DOHH2 (cell line): Measurements from ENCODE around the gene ADAM11.

Experiments used
- H3F3A ChIP-seq: fragments of 200-600 bp; sonication (generic), shearing (Covaris generic); 2 replicates; pipeline ENCODE4 v1.6.0; 2016; ENCODE audit warnings: antibody characterized with exemption, mild to moderate bottlenecking; ENCODE audit not compliant: control insufficient read depth, insufficient read depth
- H3K27ac ChIP-seq: fragments of 200-600 bp; sonication (generic); 2 replicates; pipeline ENCODE4 v1.5.1; 2014; ENCODE audit warnings: low read depth, mild to moderate bottlenecking, low read length, moderate library complexity
- H3K27me3 ChIP-seq: fragments of 200-600 bp; sonication (generic); 2 replicates; pipeline ENCODE4 v1.6.1; 2014; ENCODE audit warnings: mild to moderate bottlenecking, low read length, mixed read lengths; ENCODE audit not compliant: control insufficient read depth
- H3K36me3 ChIP-seq: fragments of 200-600 bp; sonication (generic); 2 replicates; pipeline ENCODE4 v1.6.1; 2014; ENCODE audit warnings: mild to moderate bottlenecking, low read length, moderate library complexity, mixed read lengths; ENCODE audit not compliant: control insufficient read depth
- H3K4me1 ChIP-seq: fragments of 200-600 bp; sonication (generic); 2 replicates; pipeline ENCODE4 v1.6.1; 2014; ENCODE audit warnings: mild to moderate bottlenecking, low read length, mixed read lengths; ENCODE audit not compliant: control insufficient read depth
- H3K4me2 ChIP-seq: fragments of 200-600 bp; sonication (generic); 2 replicates; pipeline ENCODE4 v1.6.0; 2014; ENCODE audit warnings: mild to moderate bottlenecking, low read length, moderate library complexity
- H3K4me3 ChIP-seq: fragments of 200-600 bp; sonication (generic); 2 replicates; pipeline ENCODE4 v1.5.1; 2014; ENCODE audit warnings: mild to moderate bottlenecking, low read length, mixed read lengths
- H3K79me2 ChIP-seq: fragments of 200-600 bp; sonication (generic); 2 replicates; pipeline ENCODE4 v1.6.1; 2014; ENCODE audit warnings: mild to moderate bottlenecking, low read length, mixed read lengths; ENCODE audit not compliant: control insufficient read depth
- H3K9me2 ChIP-seq: fragments of 200-600 bp; sonication (generic); replicated peaks from 2 replicates; pipeline ENCODE4 v1.6.1; 2014; ENCODE audit warnings: mild to moderate bottlenecking, low read length, mixed read lengths; ENCODE audit not compliant: control insufficient read depth
- H3K9me3 ChIP-seq: fragments of 200-600 bp; sonication (generic); 2 replicates; pipeline ENCODE4 v1.6.1; 2014; ENCODE audit warnings: antibody characterized with exemption, low read length, mixed read lengths; ENCODE audit not compliant: control insufficient read depth, insufficient read depth
- H4K20me1 ChIP-seq: fragments of 200-600 bp; sonication (generic); 2 replicates; pipeline ENCODE4 v1.6.0; 2014; ENCODE audit warnings: low read depth, mild to moderate bottlenecking, antibody characterized with exemption, low read length, moderate library complexity; ENCODE audit not compliant: control insufficient read depth, insufficient read depth
- CTCF ChIP-seq: fragments of 200-600 bp; sonication (generic); IDR thresholded peaks from one replicate; pipeline ENCODE4 v1.5.1; 2014; ENCODE audit warnings: antibody characterized with exemption, mild to moderate bottlenecking, low read depth, low read length; ENCODE audit not compliant: poor library complexity, severe bottlenecking
- EZH2phosphoT487 ChIP-seq: fragments of 200-600 bp; sonication (generic); IDR thresholded peaks from 2 replicates; pipeline ENCODE4 v1.6.1; 2017; ENCODE audit warnings: borderline replicate concordance, mild to moderate bottlenecking, antibody characterized with exemption, low read length, moderate library complexity, mixed read lengths

ADAM11 gene

GRCh38 chr17:44759086-44759915 is 513 bp downstream of the ADAM11 start:
- Histone ChIP-seq H3K9me3 (no peaks in the 10 kb centered on the region), H3K4me3 (no peak overlapping the region), H3K4me2 (no peak overlapping the region), H3K9me2 (no peaks in the 10 kb centered on the region), H3F3A (no peaks in the 10 kb centered on the region), H3K27me3 (no peaks in the 10 kb centered on the region), H4K20me1 (no peaks in the 10 kb centered on the region), H3K79me2 (no peaks in the 10 kb centered on the region), H3K36me3 (no peaks in the 10 kb centered on the region), H3K27ac (no peak overlapping the region), H3K4me1 (no peaks in the 10 kb centered on the region)
- no peak for TF ChIP-seq EZH2phosphoT487
- no peak for TF ChIP-seq CTCF

GRCh38 chr17:44759916-44760243 is 1.1 kb downstream of the ADAM11 start:
- Histone ChIP-seq H3K4me1 (no peaks in the 10 kb centered on the region), H3K9me2 (no peaks in the 10 kb centered on the region), H3K27me3 (no peaks in the 10 kb centered on the region), H3F3A (no peaks in the 10 kb centered on the region), H3K27ac (no peak overlapping the region), H4K20me1 (no peaks in the 10 kb centered on the region), H3K79me2 (no peaks in the 10 kb centered on the region), H3K9me3 (no peaks in the 10 kb centered on the region), H3K4me2 (no peak overlapping the region), H3K4me3 (no peak overlapping the region), H3K36me3 (no peaks in the 10 kb centered on the region)
- no peak for TF ChIP-seq EZH2phosphoT487
- TF ChIP-seq CTCF = no peak

- Histone ChIP-seq H3K27me3 (no peaks in the 10 kb centered on the region), H3K4me1 (no peaks in the 10 kb centered on the region), H3K4me3 (no peak overlapping the region), H4K20me1 (no peaks in the 10 kb centered on the region), H3K36me3 (no peaks in the 10 kb centered on the region), H3K4me2 (no peak overlapping the region), H3K27ac (no peak overlapping the region), H3K9me3 (no peaks in the 10 kb centered on the region), H3K79me2 (no peaks in the 10 kb centered on the region), H3K9me2 (no peaks in the 10 kb centered on the region), H3F3A (no peaks in the 10 kb centered on the region)
- TF ChIP-seq CTCF (no peak), EZH2phosphoT487 (no peak)
Observed at GRCh38 chr17:44760474-44761308, 1.9 kb downstream of the ADAM11 start.
